A673 (cell line): ENCODE results near the gene RIT1. TPM values are rescaled to one million over a fixed set of nuclear protein-coding genes. Genes with fewer than 3 reads are reported as not detected.

Source experiments
- BruUV-seq: library from RNA; stranded (reverse); fragments of 400-500 nt; replicated peaks from 2 replicates; lab custom pipeline; 2021; lab: Mats Ljungman, UMichigan
- CTCF ChIA-PET: fragments of 300-600 bp; sonication (Branson Sonifier 250); formaldehyde crosslinking; loops from one replicate; lab custom pipeline; 2022; ENCODE audit warnings: antibody characterized with exemption; lab: Charles Lee
- POLR2A ChIA-PET: fragments of 300-600 bp; sonication (Branson Sonifier 250); formaldehyde crosslinking; loops from one replicate; lab custom pipeline; 2022; ENCODE audit warnings: antibody characterized with exemption; ENCODE audit not compliant: low non-redundant PET; lab: Charles Lee
- DNase-seq: peaks from one replicate; pipeline ENCODE4 v3.0.0-alpha.2; 2015; ENCODE audit warnings: low spot score
- H3K27ac ChIP-seq: fragments of 200-600 bp; sonication (generic); 2 replicates; pipeline ENCODE4 v1.5.1; 2016; ENCODE audit warnings: mixed run types, low read depth, mild to moderate bottlenecking, mixed read lengths, antibody characterized with exemption, low read length; ENCODE audit not compliant: poor library complexity, severe bottlenecking
- H3K27me3 ChIP-seq: fragments of 200-600 bp; sonication (generic); replicated peaks from 2 replicates; pipeline ENCODE4 v1.6.1; 2017; ENCODE audit warnings: mixed run types, low read depth, mild to moderate bottlenecking, mixed read lengths, antibody characterized with exemption, low read length; ENCODE audit not compliant: insufficient read depth, poor library complexity
- H3K36me3 ChIP-seq: fragments of 200-600 bp; sonication (generic); 2 replicates; pipeline ENCODE4 v1.6.1; 2016; ENCODE audit warnings: mixed run types, mild to moderate bottlenecking, mixed read lengths, antibody characterized with exemption, low read length; ENCODE audit not compliant: insufficient read depth, poor library complexity, severe bottlenecking
- H3K4me1 ChIP-seq: fragments of 200-600 bp; sonication (generic); 2 replicates; pipeline ENCODE4 v1.6.1; 2017; ENCODE audit warnings: mixed run types, mild to moderate bottlenecking, mixed read lengths, antibody characterized with exemption, low read length; ENCODE audit not compliant: insufficient read depth, poor library complexity, severe bottlenecking
- H3K4me3 ChIP-seq: fragments of 200-600 bp; sonication (generic); 2 replicates; pipeline ENCODE4 v1.5.1; 2016; ENCODE audit warnings: low read depth, mixed run types, mild to moderate bottlenecking, mixed read lengths, low read length; ENCODE audit not compliant: poor library complexity, severe bottlenecking
- H3K9me3 ChIP-seq: fragments of 200-600 bp; sonication (generic); 2 replicates; pipeline ENCODE4 v1.6.1; 2016; ENCODE audit warnings: mixed run types, low read depth, mild to moderate bottlenecking, mixed read lengths, antibody characterized with exemption, low read length; ENCODE audit not compliant: poor library complexity, severe bottlenecking
- CTCF ChIP-seq: fragments of 300-800, 200-600 bp; sonication (generic); conservative IDR thresholded peaks from 2 replicates; pipeline ENCODE4 v1.5.1; 2017; ENCODE audit warnings: low read depth, mild to moderate bottlenecking, antibody characterized with exemption, low read length, moderate library complexity, mixed read lengths
- EZH2 ChIP-seq: fragments of 200-600 bp; sonication (generic); IDR thresholded peaks from 2 replicates; pipeline ENCODE4 v1.6.1; 2017; ENCODE audit warnings: borderline replicate concordance, low read depth, mild to moderate bottlenecking, mixed read lengths, antibody characterized with exemption, low read length; ENCODE audit not compliant: poor library complexity, severe bottlenecking
- intact Hi-C: fragments of 100-400 bp; cut with micrococcal nuclease; formaldehyde crosslinking; loops from one replicate; pipeline ENCODE4 v1.10.0; 2022; ENCODE audit not compliant: unreplicated experiment
- total RNA-seq: library from RNA; stranded (reverse); gene quantifications from 2 replicates; pipeline ENCODE4 v1.2.3, GENCODE V29; 2021

RIT1 gene
- total RNA-seq, 1 experiment from 2014 or later, result 27.5 TPM

GRCh38 chr1:155884031-155884960 is 26.9 kb downstream of the RIT1 start:
- DNase-seq, result no peak

GRCh38 chr1:155882766-155883165 is 28.4 kb downstream of the RIT1 start:
- Histone ChIP-seq H3K9me3 (no peaks in the 10 kb centered on the region), H3K27me3 (no peaks in the 10 kb centered on the region), H3K36me3 (no peaks in the 10 kb centered on the region), H3K4me1 (no peaks in the 10 kb centered on the region), H3K27ac (no peak overlapping the region), H3K4me3 (no peak overlapping the region)
- TF ChIP-seq EZH2, result no peak
- TF ChIP-seq CTCF, result no peak
- no peak for DNase-seq
- CTCF ChIA-PET, result interaction anchor here (0.6 kb wide), 1 partner anchor 14 kb away, joined by 4 read pairs; no protein-coding TSS in a partner anchor
- POLR2A ChIA-PET, result interaction anchor here (0.6 kb wide), 1 partner anchor 1163 kb away, joined by 4 read pairs; no protein-coding TSS in a partner anchor
- BruUV-seq, result no TSS peak
- intact Hi-C loops, result no loop called here

More at GRCh38 chr1:155884031-155884960, 26.9 kb downstream of the RIT1 start:
- Histone ChIP-seq H3K9me3 (no peaks in the 10 kb centered on the region), H3K4me3 (no peak overlapping the region), H3K27ac (no peak overlapping the region), H3K27me3 (no peaks in the 10 kb centered on the region), H3K36me3 (no peaks in the 10 kb centered on the region), H3K4me1 (no peaks in the 10 kb centered on the region)
- no TSS peak for BruUV-seq
- intact Hi-C loops, result no loop called here
- TF ChIP-seq CTCF (no peak), EZH2 (no peak)
- ChIA-PET POLR2A (no interaction called here), CTCF (no interaction called here)

- intact Hi-C loops, result no loop called here
- H3K9me3 ChIP-seq, result no peaks in the 10 kb centered on the region
- H3K4me1 ChIP-seq, result no peaks in the 10 kb centered on the region
- no peak for DNase-seq
- ChIA-PET CTCF (no interaction called here), POLR2A (no interaction called here)
- no peak overlapping the region for H3K27ac ChIP-seq
- no peaks in the 10 kb centered on the region for H3K27me3 ChIP-seq
- no peaks in the 10 kb centered on the region for H3K36me3 ChIP-seq
- no peak overlapping the region for H3K4me3 ChIP-seq
- TSS peak; percentile 58 for BruUV-seq
- TF ChIP-seq CTCF (no peak), EZH2 (no peak)
These were observed 28.9 kb downstream of the RIT1 start for GRCh38 chr1:155882235-155882634.
